GM18519 (cell line): ENCODE results near the gene ZSCAN5C.
"Not testable (repeated sequence)": the region's sequence is repeated elsewhere in the genome, so short reads cannot be mapped to it uniquely, and the experiment has no call there.

Experiments
- ATAC-seq: cut with Tn5 transposase; IDR thresholded peaks from one replicate; pipeline ENCODE4 v1.9.1; 2021; ENCODE audit warnings: mild to moderate bottlenecking, moderate library complexity; ENCODE audit not compliant: unreplicated experiment, low FRiP score

ZSCAN5C gene

DNA sequence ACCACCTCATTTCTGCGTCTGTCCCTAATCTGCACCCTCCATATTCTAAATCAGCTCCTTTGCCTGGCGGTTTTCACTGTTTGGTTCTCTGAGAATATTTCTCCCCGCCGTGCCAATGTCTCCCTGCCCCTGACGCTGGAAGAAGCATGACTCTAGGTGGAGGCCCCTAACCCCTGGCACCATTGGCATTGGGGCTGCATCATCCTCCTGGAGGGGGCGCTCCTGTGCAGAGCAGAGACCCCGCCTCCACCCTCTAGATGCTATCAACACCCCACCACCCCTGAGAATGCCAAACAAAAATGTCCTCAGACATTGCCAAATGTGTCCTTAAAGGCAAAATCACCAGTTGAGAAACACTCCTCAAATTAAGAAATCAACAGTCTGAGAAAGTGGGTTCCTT is 11.0 kb upstream of the ZSCAN5C start:
- no peak for ATAC-seq

DNA sequence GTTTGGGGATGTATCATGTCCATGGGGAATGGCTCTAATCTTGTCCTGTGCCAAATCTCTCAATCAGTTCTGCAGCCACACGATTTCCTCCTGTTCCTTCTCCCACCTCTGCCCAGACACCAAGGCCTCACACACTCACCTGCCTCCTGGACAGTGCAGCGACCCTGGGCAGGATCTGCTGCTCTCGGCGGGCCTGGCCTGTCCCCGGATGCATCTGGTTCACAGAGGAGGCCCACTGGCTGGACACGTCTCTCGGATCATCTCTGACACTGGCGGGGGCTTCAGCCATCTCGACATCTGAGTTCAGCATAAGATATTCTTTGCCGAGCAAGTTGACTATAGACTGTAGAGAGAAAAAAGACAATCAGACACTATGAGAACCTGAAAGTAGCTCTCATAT is 10.4 kb upstream of the ZSCAN5C start:
- no peak for ATAC-seq

DNA sequence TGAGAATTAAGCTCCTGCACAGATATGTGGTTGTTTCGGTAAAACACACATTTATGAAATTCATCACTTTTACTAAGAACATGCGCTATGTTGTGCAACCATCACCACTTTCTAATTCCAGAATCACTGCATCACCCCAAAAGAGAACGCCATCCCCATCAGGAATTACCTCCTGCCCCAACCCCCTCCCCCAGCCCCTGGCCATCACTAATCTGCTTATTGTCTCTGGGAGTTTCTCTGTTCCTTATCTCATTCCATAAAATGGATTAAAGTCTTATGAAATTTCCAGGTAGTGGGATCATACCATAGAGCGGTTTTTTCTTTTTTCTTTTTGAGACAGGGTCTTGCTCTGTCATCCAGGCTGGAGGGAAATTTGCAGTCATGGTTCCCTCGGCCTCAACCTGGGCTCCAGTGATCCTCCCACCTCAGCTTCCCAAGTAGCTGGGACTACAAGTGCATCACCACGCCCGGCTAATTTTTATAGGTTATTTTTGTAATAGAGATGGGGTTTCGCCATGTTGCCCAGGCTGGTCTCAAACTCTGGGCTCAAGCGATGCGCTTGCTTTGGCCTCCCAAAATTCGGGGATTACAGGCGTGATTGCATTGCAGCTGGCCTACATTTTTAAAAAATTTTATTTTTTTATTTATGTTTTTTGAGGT is 8.0 kb upstream of the ZSCAN5C start:
- no peak for ATAC-seq

DNA sequence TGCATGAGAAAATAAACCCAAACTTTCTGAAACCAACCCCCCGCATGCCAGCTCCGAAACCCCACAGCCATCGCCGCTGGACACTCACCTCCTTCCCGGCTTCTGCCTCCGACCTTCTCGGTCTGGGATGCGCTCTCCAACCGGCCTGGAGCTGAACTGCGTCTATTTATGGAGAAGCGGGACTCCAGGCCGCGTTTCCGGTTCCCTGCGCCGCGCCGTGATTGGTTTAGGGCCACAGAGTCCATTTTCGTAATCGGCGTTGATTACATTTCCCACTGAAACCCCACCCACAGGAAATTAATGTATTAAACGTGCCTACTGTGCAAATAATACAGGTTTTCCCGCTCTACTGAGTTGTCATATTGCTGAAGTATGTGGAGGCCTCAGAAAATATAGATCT is 4.4 kb upstream of the ZSCAN5C start, which contains the start of gene ZSCAN5B:
TSS of gene ZSCAN5B (minus strand) at position 138 of the 400 bp plus-strand sequence. CDS start 4,731 bp downstream, outside the sequence.
- not testable (repeated sequence) for ATAC-seq

DNA sequence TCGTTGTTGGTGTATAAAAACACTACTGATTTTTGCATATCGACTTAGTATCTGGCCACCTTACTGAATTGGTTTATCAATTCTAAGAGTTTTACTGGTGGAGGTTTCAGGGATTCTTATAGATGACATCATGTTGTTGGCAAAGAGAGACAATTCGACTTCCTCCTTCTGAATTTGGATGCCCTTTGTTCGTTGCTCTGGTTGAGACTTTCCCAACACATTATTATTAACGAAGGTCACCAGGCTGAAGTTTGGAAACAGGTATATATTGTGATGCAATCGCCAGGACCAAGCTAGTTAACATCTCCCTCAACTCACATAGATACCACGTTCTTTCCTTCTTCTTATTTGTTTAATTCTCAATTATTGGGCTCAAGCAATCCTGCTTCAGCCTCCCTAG is 2.4 kb upstream of the ZSCAN5C start:
- no peak for ATAC-seq

DNA sequence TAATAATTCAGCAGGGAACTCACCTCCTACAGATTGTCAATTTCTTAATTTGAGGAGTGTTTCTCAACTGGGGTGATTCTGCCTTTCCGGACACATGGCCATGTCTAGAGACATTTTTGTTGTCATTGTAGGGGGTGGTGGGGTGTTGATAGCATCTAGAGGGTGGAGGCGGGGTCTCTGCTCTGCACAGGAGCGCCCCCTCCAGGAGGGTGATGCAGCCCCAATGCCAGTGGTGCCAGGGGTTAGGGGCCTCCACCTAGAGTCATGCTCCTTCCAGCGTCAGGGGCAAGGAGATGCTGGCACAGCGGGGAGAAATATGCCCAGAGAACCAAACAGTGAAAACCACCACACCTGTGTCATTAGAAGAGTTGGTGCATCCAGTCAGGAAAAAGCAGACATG is 5.5 kb downstream of the ZSCAN5C start:
- not testable (repeated sequence) for ATAC-seq

DNA sequence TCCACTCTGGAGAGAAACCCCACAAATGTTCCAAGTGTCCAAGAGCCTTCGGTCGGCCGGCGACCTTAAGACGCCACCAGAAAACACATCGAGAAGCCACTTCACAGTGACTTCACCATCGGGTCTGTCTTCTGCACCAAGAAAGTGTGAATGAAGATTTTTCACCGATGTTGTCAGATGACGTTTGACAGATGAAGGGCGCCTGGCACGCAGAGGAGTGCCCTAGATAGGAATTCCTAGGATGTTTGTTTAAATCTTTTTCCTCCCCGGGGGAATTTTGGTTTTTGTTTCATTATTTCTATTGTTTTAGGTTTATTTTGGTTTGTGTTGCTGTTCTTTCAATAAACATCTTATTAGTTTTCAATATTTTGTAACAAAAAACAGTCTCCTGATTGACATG is 7.0 kb downstream of the ZSCAN5C start:
- no peak for ATAC-seq

DNA sequence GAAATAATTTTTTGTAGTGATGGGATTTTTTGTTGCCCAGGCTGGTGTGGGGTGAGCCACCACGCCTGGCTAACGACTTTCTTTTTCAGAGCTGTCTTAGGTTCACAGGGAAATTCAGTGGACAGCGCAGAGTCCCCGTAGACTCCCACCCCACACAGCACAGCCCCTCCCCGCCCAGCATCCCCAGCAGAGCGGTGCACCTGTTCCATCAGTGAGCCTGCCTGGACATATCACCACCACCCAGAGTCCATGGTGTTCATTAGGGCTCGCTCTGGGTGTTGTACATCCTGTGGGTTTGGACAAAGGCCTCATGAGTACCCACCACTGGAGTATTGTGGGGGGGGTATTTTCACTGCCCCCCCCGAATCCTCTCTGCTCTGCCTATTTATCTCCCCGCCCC is 8.0 kb downstream of the ZSCAN5C start:
- ATAC-seq = not testable (repeated sequence)

DNA sequence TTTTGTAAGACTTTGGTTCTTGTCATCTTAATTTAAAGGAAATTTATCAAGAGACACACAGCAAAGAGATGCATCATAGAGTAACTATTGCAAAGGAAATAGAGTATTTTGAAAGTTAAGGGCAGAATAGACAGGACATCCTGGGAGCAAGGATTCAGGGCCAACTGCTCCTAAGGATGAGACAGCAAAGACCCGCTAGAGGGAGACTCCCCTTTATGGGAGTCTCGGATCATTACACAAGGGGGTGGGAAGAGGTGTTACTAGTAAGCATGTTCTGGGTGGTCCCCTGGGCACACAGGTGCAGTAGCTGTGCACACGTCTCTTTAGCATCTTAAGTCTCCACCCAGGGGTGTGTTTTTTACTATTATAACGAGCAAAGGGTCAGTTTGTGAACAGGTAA is 9.6 kb downstream of the ZSCAN5C start:
- no peak for ATAC-seq

DNA sequence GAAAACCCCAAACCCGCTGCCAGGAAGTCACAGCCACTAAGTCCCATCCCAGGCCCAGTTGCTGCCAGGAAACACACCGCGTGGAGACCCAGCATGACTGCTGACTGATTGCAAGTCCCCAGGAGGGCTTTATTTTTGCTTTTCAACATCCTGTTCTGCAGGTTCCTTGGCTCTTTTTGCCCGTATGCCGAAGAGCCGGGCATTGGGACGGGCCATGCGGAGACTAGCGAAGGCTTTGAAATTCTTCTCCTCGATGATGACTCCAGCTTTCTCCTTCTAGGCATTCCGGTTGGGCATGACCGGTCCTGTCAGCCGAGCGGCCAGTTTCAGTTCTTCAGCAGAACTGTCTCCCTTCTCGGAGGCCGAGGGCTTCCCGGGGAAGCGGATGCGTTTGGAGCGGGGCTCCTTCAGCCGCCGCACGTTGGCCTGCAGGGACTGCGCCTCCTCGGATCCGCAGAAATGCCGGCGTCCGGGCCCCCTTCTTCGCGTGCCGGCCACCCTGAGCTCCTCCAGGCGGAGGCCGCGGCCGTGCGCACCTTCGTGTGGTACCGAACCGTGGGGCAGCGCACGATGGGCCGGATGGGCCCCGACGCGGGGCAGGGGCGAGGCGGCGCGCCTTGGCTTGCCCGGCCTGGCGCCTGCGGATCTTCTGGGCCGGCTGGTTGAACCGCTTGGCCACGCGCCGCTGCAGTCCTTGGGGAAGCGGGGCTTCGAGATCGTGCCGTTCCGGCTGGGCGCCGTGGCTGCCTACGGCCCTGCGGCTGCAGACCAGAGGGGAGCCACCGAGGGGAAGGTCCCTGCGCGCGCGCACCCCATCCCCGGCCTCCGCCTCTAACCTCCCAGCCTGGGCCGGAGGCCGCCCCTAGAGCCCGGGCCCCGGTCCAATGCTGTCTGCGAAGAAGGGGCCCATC is 15.2 kb downstream of the ZSCAN5C start:
- ATAC-seq = no peak

DNA sequence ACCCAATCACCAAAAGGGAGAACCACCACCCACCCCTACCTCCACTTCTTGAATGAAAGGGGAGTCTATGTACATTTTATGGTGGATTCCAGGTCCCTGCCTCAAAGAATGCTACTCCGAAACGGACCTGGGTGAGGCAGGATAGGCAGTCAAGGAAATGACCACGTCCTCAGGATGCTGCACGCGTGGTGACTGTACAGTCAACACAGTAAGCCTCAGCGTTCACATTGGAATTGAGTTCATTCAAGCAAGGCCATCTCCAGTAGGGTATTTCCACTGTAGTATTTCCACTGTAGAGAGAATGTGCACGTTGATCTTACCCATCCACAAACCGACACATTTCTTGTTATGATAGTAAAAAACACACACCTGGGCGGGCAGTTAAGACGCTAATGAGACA is 16.9 kb downstream of the ZSCAN5C start:
- no peak for ATAC-seq

DNA sequence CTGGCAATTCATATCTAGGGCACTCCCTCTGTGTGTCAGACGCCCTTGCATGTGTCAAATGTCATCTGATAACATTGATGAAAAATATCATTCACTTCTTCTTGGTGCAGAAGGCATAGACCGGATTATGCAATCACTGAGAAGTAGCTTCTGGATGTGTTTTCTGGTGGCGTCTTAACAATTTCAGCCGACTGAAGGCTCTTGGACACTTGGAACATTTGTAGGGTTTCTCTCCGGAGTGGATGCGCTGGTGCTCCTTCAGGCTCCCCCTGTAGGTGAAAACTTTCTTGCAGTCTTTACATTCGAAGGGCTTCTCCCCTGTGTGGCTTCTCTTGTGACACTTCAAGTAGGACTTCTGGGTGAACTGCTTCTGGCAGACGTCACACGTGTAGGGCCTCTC is 19.4 kb downstream of the ZSCAN5C start:
- ATAC-seq = not testable (repeated sequence)

DNA sequence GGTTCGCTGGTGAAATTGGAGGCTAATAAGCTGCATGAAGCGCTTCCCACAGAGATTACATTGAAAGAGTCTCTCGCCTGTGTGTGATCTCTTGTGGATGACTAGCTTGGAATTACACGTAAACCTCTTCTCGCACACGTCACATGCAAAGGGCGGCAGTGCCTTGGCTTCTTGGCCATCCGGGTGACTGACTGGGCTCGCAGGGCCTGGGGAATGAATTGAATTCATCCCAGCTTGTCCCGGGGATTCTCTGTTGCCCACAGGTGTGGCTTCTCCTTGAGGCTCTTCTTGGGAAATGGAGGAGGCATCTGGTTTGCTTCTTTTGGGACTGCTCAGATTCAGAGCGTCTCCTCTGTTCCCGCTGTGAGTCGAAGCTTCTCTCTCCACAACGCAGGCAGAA is 19.8 kb downstream of the ZSCAN5C start:
- no peak for ATAC-seq

DNA sequence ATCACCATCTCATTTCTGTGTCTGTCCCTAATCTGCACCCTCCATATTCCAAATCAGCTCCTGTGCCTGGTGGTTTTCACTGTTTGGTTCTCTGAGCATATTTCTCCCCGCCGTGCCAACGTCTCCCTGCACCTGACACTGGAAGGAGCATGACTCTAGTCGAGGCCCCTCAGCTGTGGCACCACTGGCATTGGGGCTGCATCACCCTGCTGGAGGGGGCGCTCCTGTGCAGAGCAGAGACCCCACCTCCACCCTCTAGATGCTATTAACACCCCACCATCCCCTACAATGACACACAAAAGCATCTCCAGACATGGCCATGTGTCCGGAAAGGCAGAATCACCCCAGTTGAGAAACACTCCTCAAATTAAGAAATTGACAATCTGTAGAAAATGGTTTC is 20.8 kb downstream of the ZSCAN5C start:
- no peak for ATAC-seq

DNA sequence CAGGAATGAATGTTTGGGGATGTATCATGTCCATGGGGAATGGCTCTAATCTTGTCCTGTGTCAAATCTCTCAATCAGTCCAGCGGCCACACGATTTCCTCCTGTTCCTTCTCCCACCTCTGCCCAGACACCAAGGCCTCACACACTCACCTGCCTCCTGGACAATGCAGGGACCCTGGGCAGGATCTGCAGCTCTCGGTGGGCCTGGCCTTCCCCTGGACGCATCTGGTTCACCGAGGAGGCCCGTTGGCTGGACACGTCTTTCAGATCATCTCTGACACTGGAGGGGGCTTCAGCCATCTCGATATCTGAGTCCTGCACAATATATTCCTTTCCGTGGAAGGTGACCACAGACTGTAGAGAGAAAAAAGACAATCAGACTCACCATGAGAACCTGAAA is 21.4 kb downstream of the ZSCAN5C start:
- no peak for ATAC-seq

DNA sequence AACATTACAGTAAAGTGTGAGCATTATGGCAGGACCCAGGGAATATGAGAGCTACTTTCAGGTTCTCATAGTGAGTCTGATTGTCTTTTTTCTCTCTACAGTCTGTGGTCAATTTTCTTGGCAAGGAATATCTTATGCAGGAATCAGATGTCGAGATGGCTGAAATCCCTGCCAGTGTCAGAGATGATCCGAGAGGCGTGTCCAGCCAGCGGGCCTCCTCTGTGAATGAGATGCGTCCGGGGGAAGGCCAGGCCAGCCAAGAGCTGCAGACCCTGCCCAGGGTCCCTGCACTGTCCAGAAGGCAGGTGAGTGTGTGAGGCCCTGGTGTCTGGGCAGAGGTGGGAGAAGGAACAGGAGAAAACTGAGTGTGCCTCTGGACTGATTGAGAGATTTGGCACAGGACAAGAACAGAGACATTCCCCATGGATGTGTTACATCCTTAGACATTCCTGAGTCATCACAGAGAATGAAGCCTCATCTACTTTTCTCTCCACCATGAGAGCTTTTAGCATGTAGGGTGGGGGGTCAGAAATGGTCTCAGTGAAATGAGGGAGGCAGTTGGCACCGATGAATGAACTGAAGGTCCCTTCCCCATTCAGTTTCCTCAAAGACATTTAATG is 43.2 kb downstream of the ZSCAN5C start:
- ATAC-seq = no peak

DNA sequence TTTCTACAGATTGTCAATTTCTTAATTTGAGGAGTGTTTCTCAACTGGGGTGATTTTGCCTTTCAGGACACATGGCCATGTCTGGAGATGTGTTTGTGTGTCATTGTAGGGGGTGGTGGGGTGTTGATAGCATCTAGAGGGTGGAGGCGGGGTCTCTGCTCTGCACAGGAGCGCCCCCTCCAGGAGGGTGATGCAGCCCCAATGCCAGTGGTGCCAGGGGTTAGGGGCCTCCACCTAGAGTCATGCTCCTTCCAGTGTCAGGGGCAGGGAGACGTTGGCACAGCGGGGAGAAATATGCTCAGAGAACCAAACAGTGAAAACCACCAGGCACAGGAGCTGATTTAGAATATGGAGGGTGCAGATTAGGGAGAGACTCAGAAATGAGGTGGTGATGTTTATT is 43.7 kb downstream of the ZSCAN5C start:
- not testable (repeated sequence) for ATAC-seq

DNA sequence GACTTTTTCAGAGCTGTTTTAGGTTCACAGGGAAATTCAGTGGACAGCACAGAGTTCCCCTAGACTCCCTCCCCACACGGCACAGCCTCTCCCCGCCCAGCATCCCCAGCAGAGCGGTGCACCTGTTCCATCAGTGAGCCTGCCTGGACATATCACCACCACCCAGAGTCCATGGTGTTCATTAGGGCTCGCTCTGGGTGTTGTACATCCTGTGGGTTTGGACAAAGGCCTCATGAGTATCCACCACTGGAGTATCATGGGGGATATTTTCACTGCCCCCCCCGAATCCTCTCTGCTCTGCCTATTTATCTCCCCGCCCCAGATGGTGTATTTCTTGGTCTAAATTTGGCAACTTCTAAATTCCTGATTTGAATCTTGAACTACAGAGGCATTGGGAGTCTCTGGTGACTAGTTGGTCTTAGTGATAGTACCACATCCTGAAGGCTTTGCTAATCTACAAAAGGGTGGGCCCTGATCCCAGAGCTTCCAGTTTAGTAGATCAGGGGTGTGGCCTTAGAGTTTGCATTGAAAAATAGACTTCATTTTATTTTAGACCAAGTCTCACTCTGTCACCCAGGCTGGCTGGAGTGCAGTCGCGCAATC is 46.8 kb downstream of the ZSCAN5C start:
- ATAC-seq = not testable (repeated sequence)

DNA sequence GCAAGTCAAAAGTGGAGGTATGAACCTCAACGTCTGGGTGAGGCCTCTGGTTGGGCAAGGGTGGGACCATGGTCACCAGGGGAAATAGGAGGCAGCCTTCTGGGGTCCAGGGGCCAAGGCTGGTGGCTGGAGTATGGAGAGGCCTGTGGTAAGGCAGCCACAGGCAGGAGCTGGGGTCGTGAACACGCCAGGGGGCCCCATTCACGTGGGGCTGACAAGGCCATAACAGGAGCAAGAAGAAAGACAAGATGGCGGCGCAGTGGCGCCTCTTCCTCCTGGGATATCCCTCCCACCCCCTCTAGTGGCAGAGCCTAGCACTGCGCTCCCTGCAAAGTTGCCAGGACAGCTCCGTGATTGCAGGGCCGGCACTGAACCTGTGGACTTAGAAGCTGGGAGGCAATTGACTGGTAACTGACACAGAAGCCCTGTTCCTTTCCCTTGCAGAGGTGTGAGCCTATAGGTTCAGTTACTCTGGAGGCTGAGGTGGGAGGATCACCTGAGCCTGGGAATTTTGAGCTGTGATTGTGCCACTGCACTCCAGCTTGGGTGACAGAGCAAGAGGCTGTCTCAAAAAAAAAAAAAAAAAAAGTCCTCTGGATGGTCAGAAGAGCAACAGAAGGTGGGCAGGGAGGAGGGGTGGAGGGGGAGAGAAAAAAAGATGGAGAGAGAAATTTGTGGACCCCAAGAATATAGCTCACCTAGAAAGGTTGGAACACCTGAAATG is 50.8 kb downstream of the ZSCAN5C start:
- no peak for ATAC-seq

DNA sequence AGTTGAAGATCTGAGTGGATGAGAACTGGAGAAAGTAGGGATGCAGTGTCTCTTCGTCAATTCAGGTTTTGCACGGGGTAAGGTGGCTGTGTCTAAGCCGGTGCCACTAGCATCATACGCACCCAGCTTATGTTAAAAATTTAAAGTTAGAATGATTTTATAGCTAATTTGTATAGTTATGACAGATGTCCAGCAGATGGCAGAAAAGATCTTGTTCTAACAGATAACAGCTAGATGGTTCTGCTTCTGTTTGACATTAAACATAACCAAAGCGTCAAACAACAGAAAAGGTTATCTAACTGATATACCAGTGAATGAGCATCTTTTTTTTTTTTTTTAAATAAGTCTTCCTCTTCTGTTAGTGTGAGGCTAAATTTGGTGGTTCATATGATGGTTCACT is 51.7 kb downstream of the ZSCAN5C start:
- ATAC-seq = no peak
